Heart left ventricle (tissue), 13 donors: ENCODE results near the gene RFX1.

Source experiments
- POLR2A ChIP-seq, 2 donors: fragments of 450-650 bp; IDR thresholded peaks; one replicate each; pipeline ENCODE4 v1.6.1; 2017; ENCODE audit warnings: antibody characterized with exemption in 2 of 2, mild to moderate bottlenecking in 2 of 2, moderate library complexity in 2 of 2
- TF ChIP-seq, protein P1 (sequence below), 12 donors: fragments of 200-600 bp; sonication (generic) in 4 of 12; IDR thresholded peaks; one replicate each; pipeline versions ENCODE4 v1.5.0 to v1.8.0; 2018 to 2022; ENCODE audit warnings: antibody characterized with exemption in 12 of 12, mild to moderate bottlenecking in 5 of 12
- donor health status: ischemic (EF 13 %, LVEDD 7.1; RV severe dilation, severe dysfunction).
- donor health status: DM: no; HTN: yes; CAD: no.
- donor health status: DM: no; HTN: no; CAD: no.
- donor health status: ischemic (EF 25% LVEDD 6.9; RV normal size, moderate dysfunction).
- donor health status: ischemic (EF 25% LVEDD 5.7; RV mildly dilated, moderate dysfunction).
- donor health status: ischemic (EF 35%, LVEDD 5.7; RV mildly dilated, moderate dysfunction).
- donor health status: nonischemic (EF 11% LVEDD 7.7; RV severe dilation, severe dysfunction).
- donor health status: DM: yes; HTN: yes; CAD: no.
- donor health status: PGD.
- donor health status: ischemic (EF 29% LVEDD 5.4; RV normal size, mild dysfunction).
- donor health status: nonischemic (EF 23%, LVEDD 6.1; RV moderate dilation, normal function).

DNA sequence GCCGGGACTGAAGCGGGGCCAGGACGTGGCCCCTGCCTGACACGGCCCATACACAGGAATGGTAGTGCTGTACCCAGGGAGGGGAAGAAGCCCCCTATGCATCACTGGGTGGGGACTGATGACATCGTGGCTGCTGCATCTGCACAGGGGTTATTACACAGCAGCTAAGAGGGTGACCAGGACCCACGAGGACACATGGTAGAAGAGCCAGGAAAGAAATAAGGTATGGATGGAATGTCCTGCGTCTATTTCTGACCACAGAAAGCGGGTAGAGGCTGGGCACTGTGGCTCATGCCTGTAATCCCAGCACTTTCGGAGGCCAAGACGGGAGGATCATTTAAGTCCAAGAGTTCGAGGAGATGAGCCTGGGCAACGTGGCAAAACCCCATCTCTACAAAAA is 29.7 kb downstream of the RFX1 start:
- TF ChIP-seq, protein P1, sequence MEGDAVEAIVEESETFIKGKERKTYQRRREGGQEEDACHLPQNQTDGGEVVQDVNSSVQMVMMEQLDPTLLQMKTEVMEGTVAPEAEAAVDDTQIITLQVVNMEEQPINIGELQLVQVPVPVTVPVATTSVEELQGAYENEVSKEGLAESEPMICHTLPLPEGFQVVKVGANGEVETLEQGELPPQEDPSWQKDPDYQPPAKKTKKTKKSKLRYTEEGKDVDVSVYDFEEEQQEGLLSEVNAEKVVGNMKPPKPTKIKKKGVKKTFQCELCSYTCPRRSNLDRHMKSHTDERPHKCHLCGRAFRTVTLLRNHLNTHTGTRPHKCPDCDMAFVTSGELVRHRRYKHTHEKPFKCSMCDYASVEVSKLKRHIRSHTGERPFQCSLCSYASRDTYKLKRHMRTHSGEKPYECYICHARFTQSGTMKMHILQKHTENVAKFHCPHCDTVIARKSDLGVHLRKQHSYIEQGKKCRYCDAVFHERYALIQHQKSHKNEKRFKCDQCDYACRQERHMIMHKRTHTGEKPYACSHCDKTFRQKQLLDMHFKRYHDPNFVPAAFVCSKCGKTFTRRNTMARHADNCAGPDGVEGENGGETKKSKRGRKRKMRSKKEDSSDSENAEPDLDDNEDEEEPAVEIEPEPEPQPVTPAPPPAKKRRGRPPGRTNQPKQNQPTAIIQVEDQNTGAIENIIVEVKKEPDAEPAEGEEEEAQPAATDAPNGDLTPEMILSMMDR (IDR thresholded peaks at IDR 0.05): no peak
- TF ChIP-seq POLR2A (IDR thresholded peaks at IDR 0.05): no peak
